ENCODE results near the gene MYL6. TPM values are rescaled to one million over a fixed set of nuclear protein-coding genes. Genes with fewer than 3 reads are reported as not detected.

Gene MYL6
- total RNA-seq, 1 donor from 2014 or later = 590 TPM

DNA sequence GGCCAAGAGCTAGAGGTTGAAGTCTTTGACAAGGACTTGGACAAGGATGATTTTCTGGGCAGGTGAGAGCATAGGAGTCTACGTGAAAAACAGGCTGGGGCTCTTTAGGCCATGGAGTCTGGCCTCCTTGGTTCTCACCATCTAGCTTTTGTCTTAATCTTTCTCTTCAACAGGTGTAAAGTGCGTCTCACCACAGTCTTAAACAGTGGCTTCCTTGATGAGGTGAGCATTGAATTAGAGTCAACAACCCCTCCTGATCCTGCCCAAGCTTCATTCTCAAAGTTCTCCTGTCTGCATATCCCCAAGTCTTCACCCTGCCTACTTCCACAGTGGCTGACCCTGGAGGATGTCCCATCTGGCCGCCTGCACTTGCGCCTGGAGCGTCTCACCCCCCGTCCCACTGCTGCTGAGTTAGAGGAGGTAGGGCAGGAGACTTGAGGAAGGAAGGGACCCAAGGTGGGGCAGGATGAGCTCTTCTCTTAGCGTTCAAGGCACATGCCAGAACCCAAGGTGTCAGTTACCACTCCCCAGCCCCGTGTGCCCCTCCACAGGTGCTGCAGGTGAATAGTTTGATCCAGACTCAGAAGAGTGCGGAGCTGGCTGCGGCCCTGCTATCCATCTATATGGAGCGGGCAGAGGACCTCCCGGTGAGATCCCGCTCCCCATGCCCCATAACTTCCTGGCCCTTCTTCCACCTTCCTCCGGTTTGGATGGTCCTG lies 20.1 kb upstream of the MYL6 start:
- TF ChIP-seq CTCF (IDR thresholded peaks at IDR 0.05; ENCODE audit: insufficient read depth, low read length, severe bottlenecking) = no peak
- Histone ChIP-seq H3K27me3 (ENCODE audit: control insufficient read depth, insufficient read depth, low read length) (no peaks in the 10 kb centered on the region), H3K4me3 (ENCODE audit: low read depth, low read length) (no peak overlapping the region), H3K36me3 (ENCODE audit: control insufficient read depth, insufficient read depth, low read length) (peaks cover 44% of the 10 kb centered on the region)
- FAIRE-seq (no peak), DNase-seq (ENCODE audit: low read depth) (no peak)

GRCh38 chr12:56141946-56142784 lies 16.0 kb upstream of the MYL6 start:
- no peak for TF ChIP-seq CTCF (IDR thresholded peaks at IDR 0.05; ENCODE audit: insufficient read depth, low read length, severe bottlenecking)
- H3K4me3 ChIP-seq (ENCODE audit: low read depth, low read length) = no peak overlapping the region
- FAIRE-seq (no peak), DNase-seq (ENCODE audit: low read depth) (no peak)
- peaks cover 34% of the 10 kb centered on the region for H3K36me3 ChIP-seq (ENCODE audit: control insufficient read depth, insufficient read depth, low read length)
- no peaks in the 10 kb centered on the region for H3K27me3 ChIP-seq (ENCODE audit: control insufficient read depth, insufficient read depth, low read length)

DNA sequence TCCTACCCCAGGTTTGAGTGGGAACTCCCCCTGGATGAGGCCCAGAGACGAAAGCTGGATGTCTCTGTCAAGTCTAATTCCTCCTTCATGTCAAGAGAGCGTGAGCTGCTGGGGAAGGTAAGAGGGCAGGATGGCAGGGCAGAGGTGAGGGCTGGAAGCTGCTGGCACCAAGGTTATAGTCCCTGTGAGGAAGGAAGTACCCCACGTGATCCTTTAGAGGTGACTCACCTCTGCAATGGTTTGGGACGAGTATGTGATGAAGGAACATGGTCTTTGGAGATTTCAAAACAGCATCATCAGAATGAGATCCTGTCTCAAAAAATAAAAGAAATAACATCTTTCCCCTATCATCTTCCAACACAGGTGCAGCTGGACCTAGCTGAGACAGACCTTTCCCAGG lies 14.9 kb upstream of the MYL6 start:
- peaks cover 25% of the 10 kb centered on the region for H3K36me3 ChIP-seq (ENCODE audit: control insufficient read depth, insufficient read depth, low read length)
- no peak for TF ChIP-seq CTCF (IDR thresholded peaks at IDR 0.05; ENCODE audit: insufficient read depth, low read length, severe bottlenecking)
- FAIRE-seq (no peak), DNase-seq (ENCODE audit: low read depth) (no peak)
- no peaks in the 10 kb centered on the region for H3K27me3 ChIP-seq (ENCODE audit: control insufficient read depth, insufficient read depth, low read length)
- no peak overlapping the region for H3K4me3 ChIP-seq (ENCODE audit: low read depth, low read length)

DNA sequence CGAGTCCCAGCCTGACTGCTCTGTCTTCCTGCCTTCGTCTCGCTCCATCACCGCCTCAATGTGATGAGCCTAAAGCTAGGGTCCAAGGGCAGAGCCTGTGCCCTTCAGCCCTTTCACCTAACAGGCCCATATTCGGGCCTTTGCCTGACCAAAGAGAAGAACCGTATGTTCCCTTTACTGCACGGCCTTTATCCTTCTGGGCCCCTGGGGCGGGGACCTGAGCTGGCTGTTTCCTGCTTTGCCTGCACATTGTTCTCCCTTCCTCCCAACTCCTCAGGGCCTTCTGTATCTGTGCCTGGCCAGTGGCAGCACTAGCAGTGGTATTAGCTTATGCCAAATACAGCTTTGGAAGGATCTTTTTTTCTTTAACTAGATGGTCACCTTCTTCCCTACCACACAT lies 14.3 kb upstream of the MYL6 start:
- H3K27me3 ChIP-seq (ENCODE audit: control insufficient read depth, insufficient read depth, low read length) = no peaks in the 10 kb centered on the region
- peaks cover 21% of the 10 kb centered on the region for H3K36me3 ChIP-seq (ENCODE audit: control insufficient read depth, insufficient read depth, low read length)
- DNase-seq (ENCODE audit: low read depth) = no peak
- FAIRE-seq = no peak
- TF ChIP-seq CTCF (IDR thresholded peaks at IDR 0.05; ENCODE audit: insufficient read depth, low read length, severe bottlenecking) = no peak
- H3K4me3 ChIP-seq (ENCODE audit: low read depth, low read length) = no peak overlapping the region

- no peaks in the 10 kb centered on the region for H3K27me3 ChIP-seq (ENCODE audit: control insufficient read depth, insufficient read depth, low read length)
- no peak for TF ChIP-seq CTCF (IDR thresholded peaks at IDR 0.05; ENCODE audit: insufficient read depth, low read length, severe bottlenecking)
- peaks cover 20% of the 10 kb centered on the region for H3K36me3 ChIP-seq (ENCODE audit: control insufficient read depth, insufficient read depth, low read length)
- no peak for FAIRE-seq
- DNase-seq (ENCODE audit: low read depth) = no peak
- no peak overlapping the region for H3K4me3 ChIP-seq (ENCODE audit: low read depth, low read length)
These were observed 12.9 kb upstream of the MYL6 start for GRCh38 chr12:56145217-56145616.
